H9 (cell line): Measurements from ENCODE around the gene ACTR10. TPM values are rescaled to one million over a fixed set of nuclear protein-coding genes. Genes with fewer than 3 reads are reported as not detected.
A peak's percentile ranks its signal among the peaks of the same experiment; 100 is the strongest.

Source experiments
- DNase-seq: peaks from one replicate; pipeline ENCODE4 v3.0.0-alpha.2; 2017
- H2AFZ ChIP-seq: one replicate; pipeline ENCODE4 v1.6.1; 2013; ENCODE audit warnings: mild to moderate bottlenecking, low read length, control low read depth, moderate library complexity
- H2AK5ac ChIP-seq: 2 replicates; pipeline ENCODE4 v1.6.1; 2013; ENCODE audit warnings: low read length, control low read depth, mixed read lengths; ENCODE audit not compliant: insufficient read length
- H2BK120ac ChIP-seq: one replicate; pipeline ENCODE4 v1.6.1; 2013; ENCODE audit warnings: low read depth, mild to moderate bottlenecking, low read length, control low read depth, inconsistent platforms; ENCODE audit not compliant: poor library complexity, severe bottlenecking
- H2BK12ac ChIP-seq: 2 replicates; pipeline ENCODE4 v1.6.1; 2013; ENCODE audit warnings: low read length, control low read depth, mixed read lengths, low read depth; ENCODE audit not compliant: insufficient read length
- H2BK15ac ChIP-seq: 2 replicates; pipeline ENCODE4 v1.6.1; 2013; ENCODE audit warnings: low read depth, low read length, control low read depth
- H2BK20ac ChIP-seq: one replicate; pipeline ENCODE4 v1.6.1; 2013; ENCODE audit warnings: low read depth, mild to moderate bottlenecking, low read length, control low read depth, inconsistent platforms; ENCODE audit not compliant: poor library complexity, severe bottlenecking
- H2BK5ac ChIP-seq: 2 replicates; pipeline ENCODE4 v1.6.1; 2013; ENCODE audit warnings: low read length, control low read depth, mixed read lengths; ENCODE audit not compliant: insufficient read length
- H3K14ac ChIP-seq: 2 replicates; pipeline ENCODE4 v1.6.1; 2013; ENCODE audit warnings: low read length, control low read depth; ENCODE audit not compliant: insufficient read depth
- H3K18ac ChIP-seq: 2 replicates; pipeline ENCODE4 v1.6.1; 2013; ENCODE audit warnings: low read depth, mild to moderate bottlenecking, mixed read lengths, low read length, control low read depth; ENCODE audit not compliant: insufficient read length
- H3K23ac ChIP-seq: 2 replicates; pipeline ENCODE4 v1.6.1; 2013; ENCODE audit warnings: low read length, control low read depth, mixed read lengths, low read depth; ENCODE audit not compliant: insufficient read length
- H3K23me2 ChIP-seq: 2 replicates; pipeline ENCODE4 v1.6.1; 2013; ENCODE audit warnings: low read depth, mild to moderate bottlenecking, mixed read lengths, low read length, control low read depth; ENCODE audit not compliant: insufficient read length, poor library complexity, severe bottlenecking
- H3K27ac ChIP-seq: 2 replicates; pipeline ENCODE4 v1.5.1; 2013; ENCODE audit warnings: low read length, control low read depth, mixed read lengths, low read depth; ENCODE audit not compliant: insufficient read length
- H3K27me3 ChIP-seq: 2 replicates; pipeline ENCODE4 v1.6.1; 2013; ENCODE audit warnings: low read length, control low read depth, inconsistent platforms; ENCODE audit not compliant: insufficient read depth
- H3K4ac ChIP-seq: 2 replicates; pipeline ENCODE4 v1.6.1; 2013; ENCODE audit warnings: low read depth, mild to moderate bottlenecking, control low read depth, inconsistent platforms, low read length, moderate library complexity
- H3K4me1 ChIP-seq: 2 replicates; pipeline ENCODE4 v1.6.1; 2013; ENCODE audit warnings: low read length, control low read depth, inconsistent platforms; ENCODE audit not compliant: insufficient read depth
- H3K4me2 ChIP-seq: 2 replicates; pipeline ENCODE4 v1.6.1; 2013; ENCODE audit warnings: low read length, control low read depth, mixed read lengths; ENCODE audit not compliant: insufficient read length, insufficient read depth
- H3K56ac ChIP-seq: 2 replicates; pipeline ENCODE4 v1.6.1; 2013; ENCODE audit warnings: low read depth, mild to moderate bottlenecking, mixed read lengths, low read length, control low read depth; ENCODE audit not compliant: insufficient read length
- H3K79me1 ChIP-seq: 2 replicates; pipeline ENCODE4 v1.6.1; 2013; ENCODE audit warnings: low read depth, mild to moderate bottlenecking, moderate library complexity, low read length, control low read depth, inconsistent platforms; ENCODE audit not compliant: insufficient read depth, poor library complexity, severe bottlenecking
- H3K79me2 ChIP-seq: 2 replicates; pipeline ENCODE4 v1.6.1; 2013; ENCODE audit warnings: low read length, control low read depth, inconsistent platforms; ENCODE audit not compliant: insufficient read depth
- H3K9ac ChIP-seq: 2 replicates; pipeline ENCODE4 v1.6.1; 2013; ENCODE audit warnings: low read length, control low read depth, mixed read lengths; ENCODE audit not compliant: insufficient read length; ENCODE audit errors: extremely low read depth
- H3K9me3 ChIP-seq: one replicate; pipeline ENCODE4 v1.6.1; 2013; ENCODE audit warnings: low read depth, low read length, inconsistent platforms; ENCODE audit not compliant: control insufficient read depth
- H3T11ph ChIP-seq: one replicate; pipeline ENCODE4 v1.6.1; 2013; ENCODE audit warnings: mild to moderate bottlenecking, low read length, control low read depth, inconsistent platforms
- H4K20me1 ChIP-seq: one replicate; pipeline ENCODE4 v1.6.1; 2013; ENCODE audit not compliant: control insufficient read depth, insufficient read length, insufficient read depth
- H4K5ac ChIP-seq: 2 replicates; pipeline ENCODE4 v1.6.1; 2013; ENCODE audit warnings: low read depth, mild to moderate bottlenecking, mixed read lengths, low read length, control low read depth; ENCODE audit not compliant: insufficient read length
- H4K8ac ChIP-seq: replicated peaks from 2 replicates; pipeline ENCODE4 v1.6.1; 2013; ENCODE audit warnings: low read length, control low read depth, mixed read lengths, low read depth; ENCODE audit not compliant: insufficient read length
- H4K91ac ChIP-seq: 2 replicates; pipeline ENCODE4 v1.6.1; 2013; ENCODE audit warnings: low read depth, mild to moderate bottlenecking, moderate library complexity, mixed read lengths, low read length, control low read depth; ENCODE audit not compliant: insufficient read length
- H3K27ac Mint-ChIP-seq, 3 experiments: 2 replicates in 2 of 3; 3 replicates in 1 of 3; pipeline ENCODE4 v1.8.0; 2020 to 2021; ENCODE audit warnings: mixed read lengths in 3 of 3, mild to moderate bottlenecking in 1 of 3, moderate library complexity in 1 of 3
- H3K27me3 Mint-ChIP-seq: 2 replicates; pipeline ENCODE4 v1.8.0; 2021; ENCODE audit warnings: low read depth, mild to moderate bottlenecking, moderate library complexity, mixed read lengths
- H3K36me3 Mint-ChIP-seq, 3 experiments: 2 replicates in 2 of 3; 3 replicates in 1 of 3; pipeline ENCODE4 v1.8.0; 2020 to 2021; ENCODE audit warnings: low read depth in 3 of 3, mixed read lengths in 3 of 3; ENCODE audit not compliant: insufficient read depth in 1 of 3
- H3K4me1 Mint-ChIP-seq, 2 experiments: 2 replicates each; pipeline ENCODE4 v1.8.0; 2020; ENCODE audit warnings: mixed read lengths in 2 of 2
- H3K4me3 Mint-ChIP-seq, 2 experiments: 2 replicates in 1 of 2; 3 replicates in 1 of 2; pipeline ENCODE4 v1.8.0; 2020 to 2021; ENCODE audit warnings: mild to moderate bottlenecking in 2 of 2, mixed read lengths in 2 of 2, moderate library complexity in 1 of 2
- H3K9me3 Mint-ChIP-seq, 2 experiments: 2 replicates in 1 of 2; 3 replicates in 1 of 2; pipeline ENCODE4 v1.8.0; 2020; ENCODE audit warnings: mild to moderate bottlenecking in 2 of 2, mixed read lengths in 2 of 2, moderate library complexity in 1 of 2
- WGBS: extraction: QIAGEN DNeasy Blood & Tissue Kit; methylation state at CpG from one replicate; pipeline ENCODE4 v1.1.7; 2013; ENCODE audit warnings: missing lambda C conversion rate, low lambda C conversion rate, mixed read lengths; ENCODE audit not compliant: insufficient read length; ENCODE audit errors: extremely low coverage; 5-methylcytosine and 5-hydroxymethylcytosine counted together
- total RNA-seq: library from RNA; stranded (reverse); gene quantifications from 2 replicates; pipeline ENCODE4 v1.2.1, GENCODE V29; 2021
- TF ChIP-seq, protein P1 (sequence below): fragments of 200-600 bp; sonication (generic); conservative IDR thresholded peaks from 3 replicates; pipeline ENCODE4 v1.8.0; 2021; ENCODE audit warnings: antibody characterized with exemption, mild to moderate bottlenecking

Gene ACTR10
- total RNA-seq, 1 experiment from 2014 or later: 41.0 TPM

GRCh38 chr14:58243790-58244555 lies 44.0 kb downstream of the ACTR10 start:
- H4K20me1 ChIP-seq: no peaks in the 10 kb centered on the region
- H3K9me3 Mint-ChIP-seq: no peaks in the 10 kb centered on the region; a peak in 1 of 5 replicates
- H3K14ac ChIP-seq: no peak overlapping the region
- H3K4me3 Mint-ChIP-seq: peak overlapping the region; percentile 92 to 99
- H3K9ac ChIP-seq: peak overlapping the region; percentile 80
- H3K79me1 ChIP-seq: peaks cover 6% of the 10 kb centered on the region
- no peak overlapping the region for H2BK120ac ChIP-seq
- H2BK20ac ChIP-seq: no peak overlapping the region
- H3K4me1 ChIP-seq: no peaks in the 10 kb centered on the region
- no peak overlapping the region for H4K8ac ChIP-seq
- TF ChIP-seq, protein P1, sequence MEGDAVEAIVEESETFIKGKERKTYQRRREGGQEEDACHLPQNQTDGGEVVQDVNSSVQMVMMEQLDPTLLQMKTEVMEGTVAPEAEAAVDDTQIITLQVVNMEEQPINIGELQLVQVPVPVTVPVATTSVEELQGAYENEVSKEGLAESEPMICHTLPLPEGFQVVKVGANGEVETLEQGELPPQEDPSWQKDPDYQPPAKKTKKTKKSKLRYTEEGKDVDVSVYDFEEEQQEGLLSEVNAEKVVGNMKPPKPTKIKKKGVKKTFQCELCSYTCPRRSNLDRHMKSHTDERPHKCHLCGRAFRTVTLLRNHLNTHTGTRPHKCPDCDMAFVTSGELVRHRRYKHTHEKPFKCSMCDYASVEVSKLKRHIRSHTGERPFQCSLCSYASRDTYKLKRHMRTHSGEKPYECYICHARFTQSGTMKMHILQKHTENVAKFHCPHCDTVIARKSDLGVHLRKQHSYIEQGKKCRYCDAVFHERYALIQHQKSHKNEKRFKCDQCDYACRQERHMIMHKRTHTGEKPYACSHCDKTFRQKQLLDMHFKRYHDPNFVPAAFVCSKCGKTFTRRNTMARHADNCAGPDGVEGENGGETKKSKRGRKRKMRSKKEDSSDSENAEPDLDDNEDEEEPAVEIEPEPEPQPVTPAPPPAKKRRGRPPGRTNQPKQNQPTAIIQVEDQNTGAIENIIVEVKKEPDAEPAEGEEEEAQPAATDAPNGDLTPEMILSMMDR: no peak
- H3K27me3 Mint-ChIP-seq: peaks cover 2% of the 10 kb centered on the region; the same call in 1 of the 2 replicates
- H3K4me2 ChIP-seq: peak overlapping the region; percentile 33
- H3K27ac Mint-ChIP-seq: peak overlapping the region in 2 of 3 experiments; percentile 45 to 91; a peak in 4 of 7 replicates
- H2AFZ ChIP-seq: peak overlapping the region; percentile 63
- H3K36me3 Mint-ChIP-seq: peaks cover 8 to 13% (median 10%) of the 10 kb centered on the region in 3 experiments
- no peak overlapping the region for H3T11ph ChIP-seq
- peaks cover 3% of the 10 kb centered on the region for H3K23me2 ChIP-seq
- H2BK5ac ChIP-seq: no peak overlapping the region
- no peak overlapping the region for H3K18ac ChIP-seq
- H3K56ac ChIP-seq: no peak overlapping the region
- H3K79me2 ChIP-seq: peaks cover 30% of the 10 kb centered on the region
- peaks cover 18 to 21% of the 10 kb centered on the region in 2 experiments for H3K4me1 Mint-ChIP-seq
- H3K27me3 ChIP-seq: no peaks in the 10 kb centered on the region
- H2BK12ac ChIP-seq: no peak overlapping the region
- no peaks in the 10 kb centered on the region for H3K9me3 ChIP-seq
- H3K23ac ChIP-seq: no peak overlapping the region
- no peak overlapping the region for H2AK5ac ChIP-seq
- no peak overlapping the region for H3K27ac ChIP-seq
- H4K91ac ChIP-seq: no peak overlapping the region
- no peak overlapping the region for H4K5ac ChIP-seq
- no peak overlapping the region for H2BK15ac ChIP-seq
- no CpG with 5 or more reads among the region's 16 CpGs for WGBS
- no peak for DNase-seq
- H3K4ac ChIP-seq: no peak overlapping the region
